GM18517 (cell line): ENCODE measurements around the gene ZNF106.

Experiments used
- ATAC-seq: cut with Tn5 transposase; IDR thresholded peaks from one replicate; pipeline ENCODE4 v1.9.1; 2021; ENCODE audit warnings: mild to moderate bottlenecking, moderate library complexity; ENCODE audit not compliant: unreplicated experiment

ZNF106 gene

DNA sequence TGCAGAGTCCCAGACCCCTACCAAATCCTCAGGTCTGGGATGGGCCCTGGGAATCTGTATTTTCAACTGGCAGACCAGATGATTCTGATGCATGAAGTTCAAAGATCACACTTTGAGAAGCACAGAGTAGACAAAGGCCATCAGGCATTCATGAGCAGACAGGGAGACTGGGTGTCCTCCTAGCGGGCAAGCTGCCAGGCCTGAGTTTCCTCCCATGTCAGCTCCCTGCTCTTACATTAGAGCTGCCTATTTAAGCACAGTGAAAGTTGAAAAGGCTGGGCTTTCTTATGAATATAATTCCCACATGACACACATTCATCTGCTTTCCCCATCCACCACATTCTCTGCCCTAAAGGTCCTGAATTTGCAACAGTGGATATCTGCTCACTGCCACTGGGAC lies 117.7 kb downstream of the ZNF106 start:
- ATAC-seq = no peak

DNA sequence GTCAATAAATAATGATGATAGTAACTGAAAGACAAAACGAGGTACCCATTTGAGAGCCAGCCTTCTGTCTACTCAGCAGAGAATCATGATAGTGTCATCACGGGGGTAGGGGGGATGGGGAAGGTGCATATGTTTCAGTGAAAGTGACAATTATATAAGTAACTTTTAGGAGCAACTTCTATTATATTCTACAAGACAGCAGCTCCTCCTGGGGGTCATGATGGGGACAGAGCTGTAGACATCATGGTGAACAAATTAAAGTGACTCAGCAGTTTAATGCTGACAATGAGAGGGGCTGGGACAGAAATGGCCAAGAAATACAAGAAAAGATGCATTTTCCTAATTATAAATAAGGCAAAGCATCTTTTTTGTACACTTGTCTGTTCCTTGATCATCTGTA lies 119.8 kb downstream of the ZNF106 start:
- ATAC-seq = no peak

DNA sequence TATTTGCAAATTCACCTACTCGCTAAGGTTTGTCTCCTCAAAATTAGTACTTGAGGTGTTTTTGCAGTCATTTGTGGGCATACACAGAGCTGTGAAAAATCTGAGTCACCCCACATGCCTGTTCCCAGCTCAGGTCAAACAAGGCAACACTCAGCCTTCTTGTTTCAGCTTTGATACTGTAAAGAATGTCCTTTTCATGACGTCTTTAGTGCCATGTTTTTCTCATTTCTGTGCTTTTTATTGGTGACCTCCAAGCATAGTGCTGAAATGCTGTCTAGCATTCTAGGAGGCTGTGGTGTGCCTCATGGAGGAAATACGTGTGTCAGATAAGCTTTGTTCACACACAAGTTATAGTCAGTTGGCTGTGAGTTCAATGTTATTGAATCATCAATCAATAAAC lies 122.8 kb downstream of the ZNF106 start:
- ATAC-seq = no peak

DNA sequence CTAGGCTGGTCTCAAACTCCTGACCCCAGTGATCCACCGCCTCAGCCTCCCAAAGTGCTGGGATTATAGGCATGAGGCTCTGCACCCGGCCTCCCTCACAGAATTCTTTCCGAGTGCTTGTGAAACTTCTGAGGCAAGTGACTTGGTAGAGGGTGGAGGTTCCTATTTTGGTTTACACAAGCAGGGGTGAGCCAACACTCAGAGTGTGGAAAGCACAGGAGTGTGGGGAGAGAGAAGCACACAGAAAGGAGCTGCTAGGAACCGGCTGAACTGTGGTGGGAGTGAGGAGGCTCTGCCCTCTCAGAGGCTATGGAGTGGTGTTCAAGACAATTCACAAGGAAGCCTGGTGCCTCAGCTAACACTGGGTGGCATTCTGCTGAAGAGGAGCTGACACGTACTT lies 123.9 kb downstream of the ZNF106 start:
- no peak for ATAC-seq

DNA sequence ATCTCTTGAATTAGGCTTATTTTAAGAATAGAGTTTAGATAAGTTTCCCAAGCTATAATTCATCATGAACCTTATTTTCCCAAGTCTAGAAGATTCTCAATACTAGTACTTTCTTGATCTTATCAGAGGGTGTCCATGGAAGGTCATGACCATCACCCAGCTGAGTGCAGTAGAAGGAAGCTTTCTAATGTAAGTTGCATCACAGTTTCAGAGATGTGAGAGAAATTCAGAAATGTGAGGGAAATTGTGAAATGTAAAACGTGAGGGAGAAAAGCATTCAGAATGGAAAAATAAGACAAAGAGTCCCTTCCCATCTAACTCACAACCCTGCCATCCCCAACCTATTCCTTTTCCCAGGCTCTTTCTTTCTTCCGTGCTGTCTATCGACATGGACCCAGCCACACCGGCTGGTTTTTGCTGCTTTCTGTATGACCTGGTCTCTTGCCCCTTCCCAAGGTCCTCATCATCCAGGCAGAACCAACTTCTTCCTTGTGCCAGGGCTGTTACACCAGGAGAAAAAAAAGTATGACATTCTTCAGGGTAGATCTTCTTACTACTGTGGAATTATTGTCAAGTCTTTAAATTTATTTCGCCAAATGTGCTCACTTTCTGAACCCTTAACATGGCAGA lies 124.9 kb downstream of the ZNF106 start:
- no peak for ATAC-seq

GRCh38 chr15:42364529-42364928 lies 126.4 kb downstream of the ZNF106 start:
- ATAC-seq = no peak

GRCh38 chr15:42363942-42364341 lies 127.0 kb downstream of the ZNF106 start:
- ATAC-seq = no peak

DNA sequence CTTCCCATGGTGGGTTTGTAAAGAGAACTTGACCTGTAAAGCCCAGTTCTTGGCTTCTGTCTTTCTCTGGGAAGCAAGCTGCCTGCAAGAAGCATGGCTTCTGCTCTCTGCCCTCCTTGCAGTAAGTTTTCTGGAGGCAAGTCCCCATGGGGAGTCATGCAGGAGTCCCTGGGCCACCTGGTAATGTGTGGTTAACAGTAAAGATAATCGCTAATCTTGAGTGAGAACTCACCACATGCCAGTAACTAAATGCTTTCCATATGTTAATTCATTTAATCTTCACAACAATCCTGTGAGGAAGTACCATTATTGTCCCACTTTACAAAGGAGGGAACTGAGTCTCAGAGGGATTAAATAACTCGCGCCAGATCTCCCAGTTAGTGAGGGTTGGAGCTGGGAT lies 127.5 kb downstream of the ZNF106 start:
- ATAC-seq = no peak
